Thyroid gland (tissue), 4 donors: Measurements from ENCODE around the gene FPR3.

Experiments
- POLR2A ChIP-seq, 2 donors: fragments of 450-650 bp; IDR thresholded peaks; one replicate each; pipeline ENCODE4 v1.6.1; 2017; ENCODE audit warnings: antibody characterized with exemption in 2 of 2, mild to moderate bottlenecking in 2 of 2, moderate library complexity in 1 of 2
- TF ChIP-seq, protein P1 (sequence below), 6 experiments: fragments of 200-600 bp in 3 of 6; fragments of 450-650 bp in 3 of 6; sonication (generic) in 3 of 6; IDR thresholded peaks; one replicate each; pipeline ENCODE4 v1.5.1; 2016 to 2019; ENCODE audit warnings: antibody characterized with exemption in 6 of 6, mild to moderate bottlenecking in 2 of 6, inconsistent platforms in 1 of 6, moderate library complexity in 1 of 6

DNA sequence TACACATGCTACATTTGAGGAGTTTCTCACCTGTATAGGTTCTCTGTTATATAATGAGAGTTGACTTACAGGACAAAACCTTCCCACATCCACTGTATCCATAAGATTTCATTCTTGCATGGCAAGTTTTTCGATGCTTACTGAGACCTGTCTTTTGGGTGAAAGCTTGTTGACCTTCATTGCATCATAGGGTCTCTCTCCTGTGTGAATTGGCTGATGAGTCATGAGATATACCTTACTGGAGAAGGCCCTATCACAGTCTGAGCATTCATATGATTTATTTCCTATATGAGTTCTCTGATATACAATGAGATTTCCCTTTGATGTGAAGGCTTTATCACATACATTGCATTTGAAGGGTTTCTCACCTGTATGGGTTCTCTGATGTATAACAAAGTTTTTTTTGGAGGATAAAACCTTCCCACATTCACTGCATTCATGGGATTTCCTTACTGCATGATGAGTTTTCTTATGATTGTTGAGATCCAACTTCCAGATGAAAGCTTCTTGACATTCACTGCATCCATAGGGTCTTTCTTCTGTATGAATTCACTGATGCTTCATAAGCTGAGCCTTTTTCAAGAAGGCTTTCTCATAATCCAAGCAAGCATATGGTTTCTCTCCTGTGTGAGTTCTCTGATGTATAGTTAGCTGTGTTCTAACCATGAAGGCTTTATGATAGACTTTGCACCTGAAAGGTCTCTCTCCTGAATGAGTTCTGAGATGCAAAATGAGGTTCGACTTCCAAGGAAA, 67.1 kb downstream of the FPR3 start:
- TF ChIP-seq, protein P1, sequence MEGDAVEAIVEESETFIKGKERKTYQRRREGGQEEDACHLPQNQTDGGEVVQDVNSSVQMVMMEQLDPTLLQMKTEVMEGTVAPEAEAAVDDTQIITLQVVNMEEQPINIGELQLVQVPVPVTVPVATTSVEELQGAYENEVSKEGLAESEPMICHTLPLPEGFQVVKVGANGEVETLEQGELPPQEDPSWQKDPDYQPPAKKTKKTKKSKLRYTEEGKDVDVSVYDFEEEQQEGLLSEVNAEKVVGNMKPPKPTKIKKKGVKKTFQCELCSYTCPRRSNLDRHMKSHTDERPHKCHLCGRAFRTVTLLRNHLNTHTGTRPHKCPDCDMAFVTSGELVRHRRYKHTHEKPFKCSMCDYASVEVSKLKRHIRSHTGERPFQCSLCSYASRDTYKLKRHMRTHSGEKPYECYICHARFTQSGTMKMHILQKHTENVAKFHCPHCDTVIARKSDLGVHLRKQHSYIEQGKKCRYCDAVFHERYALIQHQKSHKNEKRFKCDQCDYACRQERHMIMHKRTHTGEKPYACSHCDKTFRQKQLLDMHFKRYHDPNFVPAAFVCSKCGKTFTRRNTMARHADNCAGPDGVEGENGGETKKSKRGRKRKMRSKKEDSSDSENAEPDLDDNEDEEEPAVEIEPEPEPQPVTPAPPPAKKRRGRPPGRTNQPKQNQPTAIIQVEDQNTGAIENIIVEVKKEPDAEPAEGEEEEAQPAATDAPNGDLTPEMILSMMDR (IDR thresholded peaks at IDR 0.05) = no peak
- no peak for TF ChIP-seq POLR2A (IDR thresholded peaks at IDR 0.05)
